GM10266 (cell line): ENCODE results near the gene FIGLA.

Experiments used
- DNase-seq: peaks from one replicate; pipeline ENCODE4 v3.0.0; 2012; ENCODE audit errors: extremely low spot score
- TF ChIP-seq, protein P1 (sequence below): IDR thresholded peaks from 2 replicates; pipeline ENCODE4 v1.5.1; 2012; ENCODE audit warnings: mild to moderate bottlenecking, low read depth; ENCODE audit not compliant: control insufficient read depth, insufficient read depth; ENCODE audit errors: missing control alignments

FIGLA gene

DNA sequence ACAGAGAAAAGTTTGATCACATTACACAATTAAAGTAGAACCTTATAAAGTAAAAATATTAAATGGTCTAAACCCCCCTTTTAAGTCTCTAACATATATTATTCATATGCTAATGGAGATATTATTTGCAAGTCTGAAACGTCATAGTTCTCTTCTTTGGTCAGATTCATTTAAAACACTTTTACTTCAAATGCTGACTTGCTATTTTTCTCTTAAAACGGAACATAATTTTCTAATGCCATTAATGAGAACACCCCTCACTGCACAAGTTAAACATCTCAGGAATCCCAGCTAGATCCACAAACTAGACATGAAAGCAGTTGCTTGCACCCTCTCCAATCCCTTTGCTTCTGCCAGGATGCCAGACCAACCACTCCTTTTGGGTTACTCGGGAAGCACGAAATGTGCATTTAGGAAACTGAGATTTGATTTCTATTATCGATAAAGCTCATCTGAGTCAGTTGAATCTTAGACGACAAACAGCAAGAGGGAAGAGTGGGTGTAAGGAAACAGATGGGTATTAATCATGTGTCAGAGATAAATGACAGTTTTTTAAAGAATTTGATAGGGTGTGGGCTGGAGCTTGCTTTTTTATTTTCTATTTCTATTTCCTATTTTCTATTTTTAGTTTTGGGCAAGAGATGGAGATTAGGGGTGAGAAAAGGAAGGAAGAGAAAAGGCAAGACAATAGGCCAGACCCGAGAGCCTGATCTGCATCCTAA, 23.9 kb downstream of the FIGLA start:
- TF ChIP-seq, protein P1, sequence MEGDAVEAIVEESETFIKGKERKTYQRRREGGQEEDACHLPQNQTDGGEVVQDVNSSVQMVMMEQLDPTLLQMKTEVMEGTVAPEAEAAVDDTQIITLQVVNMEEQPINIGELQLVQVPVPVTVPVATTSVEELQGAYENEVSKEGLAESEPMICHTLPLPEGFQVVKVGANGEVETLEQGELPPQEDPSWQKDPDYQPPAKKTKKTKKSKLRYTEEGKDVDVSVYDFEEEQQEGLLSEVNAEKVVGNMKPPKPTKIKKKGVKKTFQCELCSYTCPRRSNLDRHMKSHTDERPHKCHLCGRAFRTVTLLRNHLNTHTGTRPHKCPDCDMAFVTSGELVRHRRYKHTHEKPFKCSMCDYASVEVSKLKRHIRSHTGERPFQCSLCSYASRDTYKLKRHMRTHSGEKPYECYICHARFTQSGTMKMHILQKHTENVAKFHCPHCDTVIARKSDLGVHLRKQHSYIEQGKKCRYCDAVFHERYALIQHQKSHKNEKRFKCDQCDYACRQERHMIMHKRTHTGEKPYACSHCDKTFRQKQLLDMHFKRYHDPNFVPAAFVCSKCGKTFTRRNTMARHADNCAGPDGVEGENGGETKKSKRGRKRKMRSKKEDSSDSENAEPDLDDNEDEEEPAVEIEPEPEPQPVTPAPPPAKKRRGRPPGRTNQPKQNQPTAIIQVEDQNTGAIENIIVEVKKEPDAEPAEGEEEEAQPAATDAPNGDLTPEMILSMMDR: no peak
- DNase-seq: no peak

DNA sequence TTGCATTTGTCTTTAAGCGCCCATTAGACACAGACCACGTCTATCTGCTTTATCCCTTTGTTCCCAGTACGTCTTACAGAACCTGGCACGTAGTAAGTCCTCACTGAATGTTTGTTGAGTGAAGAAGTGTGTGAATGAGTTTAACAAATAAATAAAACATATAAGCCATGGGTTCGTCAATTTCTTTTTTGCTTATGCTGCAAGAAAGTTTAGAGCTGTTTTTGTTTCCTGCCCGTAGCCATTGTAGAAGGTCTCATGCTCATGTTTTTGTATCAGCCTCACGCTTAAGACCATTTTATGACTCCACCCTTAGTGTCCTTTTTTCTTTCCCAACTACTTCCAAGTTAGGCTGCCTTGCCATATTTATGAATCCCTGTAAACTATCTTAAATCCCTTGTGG, 24.9 kb downstream of the FIGLA start:
- TF ChIP-seq, protein P1: no peak
- no peak for DNase-seq

DNA sequence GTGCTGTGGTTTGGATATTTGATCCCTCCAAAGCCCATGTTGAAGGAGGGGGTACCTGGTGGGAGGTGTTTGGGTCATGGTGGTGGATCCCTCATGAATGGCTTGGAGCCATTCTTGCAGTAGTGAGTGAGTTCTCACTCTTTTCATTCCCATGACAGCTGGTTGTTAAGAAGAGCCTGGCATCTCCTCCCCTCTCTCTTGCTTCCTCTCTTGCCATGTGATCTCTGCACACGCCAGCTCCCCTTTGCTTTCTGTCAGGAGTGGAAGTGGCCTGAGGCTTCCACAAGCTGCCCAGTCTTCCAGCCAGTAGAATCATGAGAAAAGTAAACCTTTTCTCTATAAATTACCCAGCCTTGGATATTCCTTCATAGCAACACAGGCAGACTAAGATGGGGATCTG, 31.0 kb downstream of the FIGLA start:
- TF ChIP-seq, protein P1: no peak
- DNase-seq: no peak

DNA sequence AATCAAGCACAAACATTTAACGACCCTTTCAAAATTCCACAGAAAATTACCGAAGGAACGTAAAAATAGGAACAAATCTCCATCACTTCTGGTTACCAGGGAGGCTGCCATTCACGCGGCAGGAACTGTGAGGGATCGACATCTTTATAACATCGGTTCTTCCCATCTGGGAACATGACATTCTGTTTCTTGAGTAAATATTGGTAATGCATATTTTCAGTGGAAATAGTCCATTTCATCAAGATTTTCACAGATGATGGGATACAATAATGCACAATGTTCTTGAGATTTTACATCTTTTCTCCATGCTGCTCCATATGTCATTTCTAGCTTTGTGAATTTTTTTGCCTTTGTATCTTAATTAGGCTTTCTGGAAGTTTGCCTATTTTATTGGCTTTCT, 32.5 kb downstream of the FIGLA start:
- TF ChIP-seq, protein P1: no peak
- DNase-seq: no peak

DNA sequence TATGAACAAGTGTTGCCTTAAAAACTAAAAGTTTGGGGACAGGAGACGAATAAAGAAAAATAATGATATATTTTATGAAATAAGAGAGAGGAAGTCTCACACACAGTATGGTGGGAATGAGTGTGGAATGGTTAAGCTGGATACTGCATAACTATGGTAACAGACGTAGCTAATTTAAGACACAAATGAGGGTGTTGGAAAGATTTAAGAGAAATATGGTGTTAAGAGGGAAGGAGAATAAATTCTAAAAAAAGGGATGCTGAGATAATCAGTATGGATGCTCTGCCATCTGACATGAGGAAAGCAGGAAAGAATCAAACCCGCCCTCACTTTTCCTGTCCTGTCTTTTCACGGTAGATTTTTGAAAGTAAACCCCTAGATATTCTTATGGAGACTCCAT, 33.1 kb downstream of the FIGLA start:
- DNase-seq: no peak
- TF ChIP-seq, protein P1: no peak

DNA sequence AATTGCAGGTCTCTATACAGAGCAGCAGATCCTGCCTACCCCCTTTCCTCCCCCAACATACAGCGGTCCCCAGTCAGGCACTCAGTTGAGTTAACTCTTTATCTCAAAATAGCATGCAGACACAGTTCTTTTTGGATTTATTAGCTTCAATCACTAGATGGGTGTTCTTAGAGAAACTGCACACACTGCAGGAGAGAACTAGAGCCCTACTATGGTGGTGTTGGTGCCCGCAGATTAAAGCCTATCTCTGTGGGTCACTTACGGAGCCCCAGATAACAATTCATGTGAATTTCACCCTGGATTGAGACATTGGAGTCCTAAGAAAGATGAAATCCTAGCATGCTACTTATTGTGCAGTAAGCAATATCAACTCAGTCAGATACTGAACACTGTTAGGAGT, 34.3 kb downstream of the FIGLA start:
- no peak for DNase-seq
- TF ChIP-seq, protein P1: no peak

DNA sequence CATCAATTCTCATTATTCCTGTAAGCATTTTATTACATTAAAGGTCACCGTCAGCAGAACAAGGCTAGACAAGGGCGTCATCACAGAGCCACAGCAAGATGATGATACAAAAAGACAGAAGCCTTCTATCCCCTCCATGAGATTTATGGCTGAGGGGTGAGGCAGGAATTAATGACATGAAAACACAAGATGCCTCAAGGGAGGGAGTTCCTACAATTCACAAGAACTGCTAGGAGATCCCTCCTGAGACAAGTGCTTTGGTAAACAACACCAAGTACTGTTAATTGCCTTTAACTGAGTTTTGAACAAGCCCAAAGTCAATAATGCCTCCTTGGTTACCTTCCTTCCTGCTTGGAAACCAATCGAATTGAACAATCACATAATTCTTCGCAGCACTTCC, 36.5 kb downstream of the FIGLA start:
- TF ChIP-seq, protein P1: no peak
- no peak for DNase-seq
